ENCODE data around the gene STYX. TPM values are rescaled to one million over a fixed set of nuclear protein-coding genes. Genes with fewer than 3 reads are reported as not detected.

Gene STYX
- total and polyA plus RNA-seq, 7 donors: 6.5 to 24.7 (median 12.5) TPM

GRCh38 chr14:52695481-52696091 is 34.4 kb upstream of the STYX start, which contains the start of gene ERO1A:
TSS of gene ERO1A (minus strand) at chr14:52695558. CDS start at chr14:52695481, 77 bp downstream.
- H3K27ac ChIP-seq: peak within 1 kb of the TSS; percentile 100
- DNase-seq (peak; percentile 84 to 93), ATAC-seq (peak; percentile 93 to 95 (median 95))
- no peaks in the 10 kb centered on the region for H3K36me3 ChIP-seq (ENCODE audit: insufficient read depth in 1 of 2, low read depth in 1 of 2)
- 0 to 1% (median 1%) methylated on average over 48 to 78 of the region's 78 CpGs for WGBS, 3 donors
- peaks cover 17% of the 10 kb centered on the region for H3K4me1 ChIP-seq
- intact Hi-C loops (cut with DNase I): no loop called here
- TF ChIP-seq CTCF (IDR thresholded peaks at IDR 0.05): no peak
- no peaks in the 10 kb centered on the region for H3K27me3 ChIP-seq (ENCODE audit: insufficient read depth in 3 of 3, low read length in 2 of 3)
- H3K9me3 ChIP-seq: no peaks in the 10 kb centered on the region
- peak within 1 kb of the TSS; percentile 99 for H3K4me3 ChIP-seq

GRCh38 chr14:52700701-52701172 is 29.2 kb upstream of the STYX start:
- Histone ChIP-seq H3K36me3 (ENCODE audit: insufficient read depth in 1 of 2, low read depth in 1 of 2) (no peaks in the 10 kb centered on the region), H3K9me3 (no peaks in the 10 kb centered on the region), H3K27ac (peak overlapping the region; percentile 27), H3K27me3 (ENCODE audit: insufficient read depth in 3 of 3, low read length in 2 of 3) (no peaks in the 10 kb centered on the region), H3K4me1 (peaks cover 4% of the 10 kb centered on the region), H3K4me3 (no peak overlapping the region)
- no peak for ATAC-seq
- TF ChIP-seq CTCF (IDR thresholded peaks at IDR 0.05): no peak
- DNase-seq: no peak
- intact Hi-C loops (cut with DNase I): no loop called here
- 27 to 46% (median 36%) methylated on average over 2 of the region's 2 CpGs for WGBS, 3 donors

- DNase-seq: no peak
- WGBS, 3 donors: 69 to 80% (median 71%) methylated on average over 3 of the region's 3 CpGs
- Histone ChIP-seq H3K27me3 (ENCODE audit: insufficient read depth in 3 of 3, low read length in 2 of 3) (no peaks in the 10 kb centered on the region), H3K4me3 (no peak overlapping the region), H3K36me3 (ENCODE audit: insufficient read depth in 1 of 2, low read depth in 1 of 2) (no peaks in the 10 kb centered on the region), H3K9me3 (no peaks in the 10 kb centered on the region), H3K27ac (peak overlapping the region; percentile 27), H3K4me1 (peaks cover 2% of the 10 kb centered on the region)
- TF ChIP-seq CTCF (IDR thresholded peaks at IDR 0.05): no peak
- no peak for ATAC-seq
- intact Hi-C loops (cut with DNase I): no loop called here
These were observed 28.7 kb upstream of the STYX start for GRCh38 chr14:52701223-52701622.

- Histone ChIP-seq H3K27ac (no peak overlapping the region), H3K4me3 (no peak overlapping the region), H3K36me3 (ENCODE audit: insufficient read depth in 1 of 2, low read depth in 1 of 2) (peaks cover 0 to 3% of the 10 kb centered on the region in 2 donors), H3K27me3 (ENCODE audit: insufficient read depth in 3 of 3, low read length in 2 of 3) (no peaks in the 10 kb centered on the region), H3K9me3 (no peaks in the 10 kb centered on the region), H3K4me1 (peaks cover 3% of the 10 kb centered on the region)
- 66 to 68% (median 66%) methylated on average over 3 of the region's 3 CpGs for WGBS, 3 donors
- ATAC-seq: peak in 1 of 4 donors; percentile 41
- intact Hi-C loops (cut with DNase I): no loop called here
- TF ChIP-seq CTCF (IDR thresholded peaks at IDR 0.05): no peak
- peak in 1 of 2 donors; percentile 26 for DNase-seq
These were observed 26.7 kb upstream of the STYX start for GRCh38 chr14:52703225-52703624.

GRCh38 chr14:52703664-52704063 is 26.3 kb upstream of the STYX start:
- peaks cover 0 to 7% of the 10 kb centered on the region in 2 donors for H3K36me3 ChIP-seq (ENCODE audit: insufficient read depth in 1 of 2, low read depth in 1 of 2)
- ATAC-seq: no peak
- no peak for DNase-seq
- H3K4me1 ChIP-seq: peaks cover 8% of the 10 kb centered on the region
- no peak overlapping the region for H3K27ac ChIP-seq
- intact Hi-C loops (cut with DNase I): no loop called here
- H3K27me3 ChIP-seq (ENCODE audit: insufficient read depth in 3 of 3, low read length in 2 of 3): no peaks in the 10 kb centered on the region
- no peak overlapping the region for H3K4me3 ChIP-seq
- 91 to 94% (median 91%) methylated on average over 2 of the region's 2 CpGs for WGBS, 3 donors
- no peak for TF ChIP-seq CTCF (IDR thresholded peaks at IDR 0.05)
- H3K9me3 ChIP-seq: no peaks in the 10 kb centered on the region

All from psoas muscle (tissue), 8 donors.